Nephron progenitor cell (in vitro differentiated cells): ENCODE data around the gene UGP2.
A peak's percentile ranks its signal among the peaks of the same experiment; 100 is the strongest.

Source experiments
- DNase-seq: peaks from one replicate; pipeline ENCODE4 v3.0.0; 2021
- H3K27ac Mint-ChIP-seq: 2 replicates; pipeline ENCODE4 v1.8.0; 2021; ENCODE audit warnings: mild to moderate bottlenecking, moderate library complexity, mixed read lengths
- H3K27me3 Mint-ChIP-seq: 2 replicates; pipeline ENCODE4 v1.8.0; 2021; ENCODE audit warnings: mild to moderate bottlenecking, low read depth, mixed read lengths; ENCODE audit not compliant: poor library complexity
- H3K36me3 Mint-ChIP-seq: 2 replicates; pipeline ENCODE4 v1.8.0; 2021; ENCODE audit warnings: low read depth, mixed read lengths
- H3K4me1 Mint-ChIP-seq: 2 replicates; pipeline ENCODE4 v1.8.0; 2021; ENCODE audit warnings: mixed read lengths
- H3K4me3 Mint-ChIP-seq: 2 replicates; pipeline ENCODE4 v1.8.0; 2021; ENCODE audit warnings: mild to moderate bottlenecking, moderate library complexity, mixed read lengths
- H3K9me3 Mint-ChIP-seq: 2 replicates; pipeline ENCODE4 v1.8.0; 2021; ENCODE audit warnings: mild to moderate bottlenecking, moderate library complexity, mixed read lengths
- TF ChIP-seq, protein P1 (sequence below): fragments of 200-600 bp; sonication (generic); IDR thresholded peaks from 2 replicates; pipeline ENCODE4 v1.5.0; 2021; ENCODE audit warnings: antibody characterized with exemption

UGP2 gene

DNA sequence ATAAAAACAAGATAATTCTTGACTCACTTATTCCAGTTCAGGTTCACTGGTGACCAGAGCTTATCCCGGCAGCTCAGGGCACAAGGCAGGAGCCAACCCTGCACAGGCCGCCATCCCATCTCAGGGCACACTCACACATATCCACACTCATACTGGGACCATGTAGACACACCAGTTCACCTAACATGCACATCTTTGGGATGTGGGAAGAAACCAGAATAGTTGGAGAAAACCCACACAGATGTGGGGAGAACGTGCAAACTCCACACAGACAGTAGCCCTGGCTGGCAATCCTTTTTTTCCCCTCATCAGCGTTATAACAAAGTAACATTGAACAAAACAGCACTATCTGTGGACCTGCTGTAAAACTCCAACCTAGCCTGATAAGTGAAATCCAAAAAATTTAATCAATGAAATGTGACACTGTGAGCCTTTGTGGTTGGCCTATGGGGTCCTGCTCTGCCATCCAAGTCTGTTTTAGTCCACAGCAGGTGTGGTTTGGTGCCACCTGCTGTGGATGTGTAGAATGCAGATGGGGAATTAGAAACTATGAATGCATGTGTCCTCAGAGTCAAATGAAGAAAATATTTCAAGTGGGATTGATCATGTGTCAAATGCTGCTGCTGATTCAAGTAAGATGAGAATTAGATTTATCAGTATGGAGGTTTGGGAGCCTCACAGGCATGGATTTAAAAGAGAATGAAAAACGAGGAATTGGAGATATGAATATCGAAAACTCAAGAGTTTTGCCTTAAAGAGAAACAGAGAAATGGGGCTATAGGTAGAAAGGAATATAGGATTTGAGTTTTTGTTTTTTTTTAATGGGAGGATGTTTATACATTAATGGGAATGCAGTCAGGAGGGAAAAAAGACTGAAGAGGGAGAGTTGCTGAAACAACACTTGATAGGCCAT, 47.0 kb downstream of the UGP2 start:
- Mint-ChIP-seq H3K36me3 (peaks cover 38% of the 10 kb centered on the region), H3K4me1 (no peaks in the 10 kb centered on the region), H3K27me3 (no peaks in the 10 kb centered on the region), H3K9me3 (no peaks in the 10 kb centered on the region), H3K27ac (no peak overlapping the region), H3K4me3 (no peak overlapping the region)
- TF ChIP-seq, protein P1, sequence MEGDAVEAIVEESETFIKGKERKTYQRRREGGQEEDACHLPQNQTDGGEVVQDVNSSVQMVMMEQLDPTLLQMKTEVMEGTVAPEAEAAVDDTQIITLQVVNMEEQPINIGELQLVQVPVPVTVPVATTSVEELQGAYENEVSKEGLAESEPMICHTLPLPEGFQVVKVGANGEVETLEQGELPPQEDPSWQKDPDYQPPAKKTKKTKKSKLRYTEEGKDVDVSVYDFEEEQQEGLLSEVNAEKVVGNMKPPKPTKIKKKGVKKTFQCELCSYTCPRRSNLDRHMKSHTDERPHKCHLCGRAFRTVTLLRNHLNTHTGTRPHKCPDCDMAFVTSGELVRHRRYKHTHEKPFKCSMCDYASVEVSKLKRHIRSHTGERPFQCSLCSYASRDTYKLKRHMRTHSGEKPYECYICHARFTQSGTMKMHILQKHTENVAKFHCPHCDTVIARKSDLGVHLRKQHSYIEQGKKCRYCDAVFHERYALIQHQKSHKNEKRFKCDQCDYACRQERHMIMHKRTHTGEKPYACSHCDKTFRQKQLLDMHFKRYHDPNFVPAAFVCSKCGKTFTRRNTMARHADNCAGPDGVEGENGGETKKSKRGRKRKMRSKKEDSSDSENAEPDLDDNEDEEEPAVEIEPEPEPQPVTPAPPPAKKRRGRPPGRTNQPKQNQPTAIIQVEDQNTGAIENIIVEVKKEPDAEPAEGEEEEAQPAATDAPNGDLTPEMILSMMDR: peak; percentile 80
- peak; percentile 50 for DNase-seq

DNA sequence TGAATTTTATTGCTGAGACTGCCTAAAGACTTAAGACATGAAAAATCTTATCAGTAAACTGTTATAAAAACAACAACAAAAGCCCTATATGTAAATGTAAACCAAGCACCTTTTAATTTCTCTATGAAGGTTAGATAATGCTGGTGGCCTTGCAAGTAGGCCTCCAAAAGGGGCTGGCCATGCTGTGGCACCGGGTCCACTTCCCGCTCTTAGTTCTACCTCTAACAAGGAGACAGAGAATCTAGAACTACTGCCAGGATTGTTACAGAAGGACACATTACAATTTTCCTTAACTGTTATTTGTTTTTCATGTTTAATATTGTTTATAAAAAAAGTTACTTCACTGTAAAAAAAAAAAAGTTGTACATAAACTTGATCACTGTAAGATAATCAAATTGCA, 49.0 kb downstream of the UGP2 start:
- no peaks in the 10 kb centered on the region for H3K4me1 Mint-ChIP-seq
- peaks cover 46% of the 10 kb centered on the region for H3K36me3 Mint-ChIP-seq
- H3K27ac Mint-ChIP-seq: no peak overlapping the region
- no peaks in the 10 kb centered on the region for H3K9me3 Mint-ChIP-seq
- DNase-seq: no peak
- H3K4me3 Mint-ChIP-seq: no peak overlapping the region
- no peaks in the 10 kb centered on the region for H3K27me3 Mint-ChIP-seq
- TF ChIP-seq, protein P1: no peak

DNA sequence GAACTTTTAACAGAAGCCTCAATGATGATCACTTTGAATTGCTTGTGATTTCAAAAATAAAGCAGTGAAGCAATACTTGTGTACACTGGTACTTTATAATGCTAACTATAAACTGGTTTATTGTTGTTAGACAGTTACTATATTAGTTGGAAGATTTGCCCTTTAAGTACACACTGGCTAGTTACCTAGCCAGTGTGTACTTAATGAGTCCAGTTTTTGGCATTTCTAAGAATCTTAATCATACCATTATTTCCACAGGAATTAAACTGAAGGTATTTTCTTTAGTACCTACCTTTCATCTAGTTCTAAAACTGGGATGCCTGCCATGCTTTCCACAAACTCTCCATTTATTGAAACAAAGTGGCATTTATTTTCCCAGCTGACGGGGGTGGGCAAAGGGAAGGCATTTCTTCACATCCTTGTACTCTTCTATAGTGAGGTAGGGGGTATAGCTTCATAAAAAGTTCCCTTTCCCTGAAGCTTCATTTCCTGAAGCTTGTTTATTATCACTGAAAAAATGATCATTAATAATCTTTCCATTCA, 49.9 kb downstream of the UGP2 start:
- Mint-ChIP-seq H3K36me3 (peaks cover 50% of the 10 kb centered on the region), H3K4me1 (no peaks in the 10 kb centered on the region), H3K9me3 (no peaks in the 10 kb centered on the region), H3K27me3 (no peaks in the 10 kb centered on the region), H3K27ac (no peak overlapping the region), H3K4me3 (no peak overlapping the region)
- no peak for DNase-seq
- TF ChIP-seq, protein P1: no peak

DNA sequence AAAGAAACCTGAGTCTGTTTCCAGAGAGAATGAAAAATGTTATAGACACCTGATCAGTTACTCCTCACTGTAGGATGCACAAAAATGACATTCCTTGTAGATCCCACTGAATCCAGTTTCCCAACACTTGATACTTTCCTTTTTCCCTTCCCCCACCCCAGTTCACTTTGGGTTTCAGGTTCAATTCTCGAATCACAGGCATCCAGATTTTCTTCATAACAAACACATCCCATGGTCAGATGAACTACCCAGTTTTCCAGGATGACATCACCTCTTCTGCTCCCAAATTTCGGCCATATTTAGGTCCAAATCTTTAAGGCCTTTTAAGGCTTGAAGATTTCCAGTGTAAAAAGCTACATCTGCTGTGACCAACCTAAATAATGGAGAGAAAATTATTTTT, 51.5 kb downstream of the UGP2 start:
- Mint-ChIP-seq H3K27ac (peak overlapping the region; percentile 17), H3K36me3 (peaks cover 58% of the 10 kb centered on the region), H3K9me3 (no peaks in the 10 kb centered on the region), H3K4me1 (no peaks in the 10 kb centered on the region), H3K4me3 (no peak overlapping the region), H3K27me3 (no peaks in the 10 kb centered on the region)
- TF ChIP-seq, protein P1: no peak
- DNase-seq: no peak

DNA sequence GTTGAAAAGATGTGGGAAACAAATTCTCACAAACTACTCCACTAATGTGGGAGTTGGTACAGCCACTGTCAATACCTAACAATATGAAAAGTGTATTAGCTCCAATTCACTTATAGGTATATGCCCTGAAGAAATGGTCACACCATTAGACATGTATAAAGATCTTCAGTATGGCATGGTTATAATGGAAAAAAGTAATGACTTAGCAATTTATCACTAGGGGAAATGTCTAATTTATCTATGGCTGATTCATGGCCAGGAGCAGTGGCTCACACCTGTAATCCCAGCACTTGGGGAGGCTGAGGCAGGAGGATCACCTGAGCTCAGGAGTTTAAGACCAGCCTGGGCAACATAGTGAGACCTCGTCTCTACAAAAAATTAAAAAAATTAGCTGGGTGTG, 52.5 kb downstream of the UGP2 start:
- Mint-ChIP-seq H3K4me1 (no peaks in the 10 kb centered on the region), H3K27me3 (no peaks in the 10 kb centered on the region), H3K36me3 (peaks cover 60% of the 10 kb centered on the region), H3K9me3 (no peaks in the 10 kb centered on the region), H3K4me3 (no peak overlapping the region), H3K27ac (no peak overlapping the region)
- TF ChIP-seq, protein P1: no peak
- no peak for DNase-seq

DNA sequence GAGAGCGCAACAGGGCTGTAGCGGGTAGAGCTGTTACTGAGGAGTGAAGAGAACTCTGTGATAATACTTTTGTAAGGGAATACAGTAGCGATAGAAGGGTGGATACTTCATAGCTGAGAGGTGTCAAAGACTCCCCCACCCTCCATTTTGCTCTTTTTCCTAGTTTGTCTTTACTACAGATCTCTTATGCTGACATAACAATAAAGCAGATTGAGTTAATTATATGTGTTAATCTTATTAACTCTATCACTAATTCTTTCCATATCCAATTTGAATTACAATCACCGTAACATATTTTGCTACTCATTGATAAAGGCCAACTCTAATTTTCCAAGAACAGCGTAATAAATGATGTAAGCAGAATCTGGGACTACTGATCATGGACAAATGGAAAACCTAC, 57.1 kb downstream of the UGP2 start:
- DNase-seq: no peak
- peaks cover 29% of the 10 kb centered on the region for H3K9me3 Mint-ChIP-seq
- H3K27me3 Mint-ChIP-seq: no peaks in the 10 kb centered on the region
- no peaks in the 10 kb centered on the region for H3K4me1 Mint-ChIP-seq
- H3K27ac Mint-ChIP-seq: no peak overlapping the region
- H3K36me3 Mint-ChIP-seq: peaks cover 87% of the 10 kb centered on the region
- TF ChIP-seq, protein P1: no peak
- no peak overlapping the region for H3K4me3 Mint-ChIP-seq
